ENCODE data around the gene PCDHGB3.
A peak's percentile ranks its signal among the peaks of the same experiment; 100 is the strongest.
"Not testable (repeated sequence)": the region's sequence is repeated elsewhere in the genome, so short reads cannot be mapped to it uniquely, and the experiment has no call there.

Gene PCDHGB3

DNA sequence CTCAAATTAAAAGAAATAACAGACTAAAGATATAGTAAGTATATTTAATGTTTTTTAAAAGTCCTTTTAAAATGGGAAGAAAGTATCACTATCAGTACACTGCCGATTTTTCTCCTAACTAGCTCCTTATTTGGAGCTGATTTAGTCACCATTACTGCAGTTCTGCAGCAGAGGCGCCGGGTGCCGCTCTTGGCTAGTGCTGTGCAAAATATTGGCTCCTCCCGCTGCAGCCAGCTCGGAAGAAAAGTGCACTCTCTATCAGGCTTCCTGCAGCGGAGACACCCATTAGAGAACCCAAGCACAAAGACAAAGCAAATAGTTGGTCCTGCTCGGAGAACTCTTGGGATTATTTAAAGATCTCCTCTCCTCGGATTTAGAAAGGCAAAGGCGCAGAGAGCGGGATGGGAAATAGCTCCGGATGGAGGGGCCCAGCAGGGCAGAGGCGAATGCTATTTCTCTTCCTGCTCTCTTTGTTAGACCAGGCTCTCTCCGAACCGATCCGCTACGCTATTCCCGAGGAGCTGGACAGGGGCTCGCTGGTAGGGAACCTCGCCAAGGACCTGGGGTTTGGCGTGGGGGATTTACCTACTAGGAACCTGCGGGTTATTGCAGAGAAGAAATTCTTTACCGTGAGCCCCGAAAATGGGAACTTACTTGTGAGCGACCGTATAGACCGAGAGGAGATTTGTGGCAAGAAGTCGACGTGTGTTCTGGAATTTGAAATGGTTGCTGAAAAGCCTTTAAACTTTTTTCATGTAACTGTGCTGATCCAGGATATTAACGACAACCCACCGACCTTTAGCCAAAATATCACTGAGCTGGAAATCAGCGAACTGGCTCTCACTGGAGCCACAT, at the start of gene PCDHGB3:
Gene PCDHGB3 (plus strand): TSS at position 249 of the 855 bp plus-strand sequence. CDS start 153 bp downstream, at position 402.
- in situ Hi-C loops (cut with MboI; ENCODE audit: low sequenced_read_pairs): no loop called here
- Histone ChIP-seq H3K9me3 (no peaks in the 10 kb centered on the region), H3K4me1 (no peaks in the 10 kb centered on the region), H3K4me3 (no peak within 1 kb of the TSS), H3K36me3 (replicated peaks) (no peaks in the 10 kb centered on the region), H3K27me3 (ENCODE audit: low read depth) (no peaks in the 10 kb centered on the region; the same call in 1 of the 2 replicates)
- DNase-seq (ENCODE audit: low spot score in 2 of 2): no peak

- DNase-seq (ENCODE audit: low spot score in 2 of 2): no peak
- in situ Hi-C loops (cut with MboI; ENCODE audit: low sequenced_read_pairs): no loop called here
- no peak overlapping the region for H3K4me3 ChIP-seq
- peaks cover 9% of the 10 kb centered on the region for H3K36me3 ChIP-seq (replicated peaks)
- peaks cover 14% of the 10 kb centered on the region for H3K9me3 ChIP-seq
- no peaks in the 10 kb centered on the region for H3K27me3 ChIP-seq (ENCODE audit: low read depth)
- no peaks in the 10 kb centered on the region; the same call in 1 of the 2 replicates for H3K4me1 ChIP-seq
Observed at GRCh38 chr5:141322261-141322660, 47.8 kb upstream of the PCDHGB3 start.

DNA sequence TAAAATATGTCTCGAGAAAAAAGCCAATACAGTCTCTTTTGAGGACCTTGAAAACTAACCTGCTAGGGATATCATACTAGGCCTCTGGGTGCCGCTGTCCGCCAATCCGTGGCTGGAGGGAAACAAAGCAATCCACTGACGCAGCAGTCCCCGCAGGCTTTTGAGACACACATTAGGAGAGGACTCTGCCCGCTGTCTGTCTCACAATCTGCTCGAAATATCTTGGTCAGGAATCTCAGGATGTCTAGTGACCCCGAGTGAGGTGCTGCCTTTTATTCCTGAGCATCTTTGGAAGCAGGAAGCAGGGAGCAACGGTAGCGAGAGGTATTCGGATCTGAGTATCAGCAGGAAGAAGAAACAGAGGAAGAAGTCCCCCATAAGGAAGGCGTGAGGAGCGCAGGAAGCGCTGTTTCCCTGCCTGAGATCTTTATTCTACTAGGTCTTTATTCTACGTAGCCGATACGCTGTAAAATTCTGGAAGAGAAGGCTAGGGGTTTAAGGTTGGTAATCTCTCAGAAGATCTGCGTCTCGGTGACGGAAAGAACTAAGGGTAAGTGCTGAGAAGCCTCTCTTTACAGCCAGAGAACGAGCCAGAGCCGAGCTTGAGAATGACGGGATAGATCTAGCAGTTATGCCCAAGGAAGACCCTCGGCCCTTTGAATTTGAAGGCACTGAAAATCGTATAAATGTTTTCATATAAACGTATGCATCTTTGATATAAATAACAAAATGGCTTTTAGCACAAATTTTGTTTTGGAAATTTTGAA, 43.8 kb upstream of the PCDHGB3 start:
- H3K4me1 ChIP-seq: no peaks in the 10 kb centered on the region; the same call in 1 of the 2 replicates
- no peak for DNase-seq (ENCODE audit: low spot score in 2 of 2)
- no peak overlapping the region for H3K4me3 ChIP-seq
- H3K9me3 ChIP-seq: no peaks in the 10 kb centered on the region
- in situ Hi-C loops (cut with MboI; ENCODE audit: low sequenced_read_pairs): no loop called here
- no peaks in the 10 kb centered on the region for H3K27me3 ChIP-seq (ENCODE audit: low read depth)
- no peaks in the 10 kb centered on the region for H3K36me3 ChIP-seq (replicated peaks)

DNA sequence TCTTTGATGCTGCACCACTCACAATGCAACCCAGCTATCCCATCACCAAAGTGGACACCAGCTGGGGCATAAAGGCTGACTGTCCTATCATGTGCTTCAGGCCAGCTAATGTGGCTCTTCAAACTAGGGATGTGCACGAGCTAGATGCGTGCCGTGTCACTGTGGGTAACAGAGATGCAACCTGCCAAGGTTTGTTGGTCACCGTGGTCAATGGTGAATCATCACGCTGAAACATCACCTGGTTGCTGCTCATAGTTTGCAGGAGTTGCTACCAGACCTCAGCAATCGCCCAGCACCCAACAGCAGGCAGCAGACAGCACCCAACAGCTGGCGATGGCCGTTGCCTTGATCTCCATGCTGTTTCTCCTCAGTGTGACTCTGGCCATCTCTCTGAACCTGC, 41.8 kb upstream of the PCDHGB3 start:
- no peak overlapping the region for H3K4me3 ChIP-seq
- in situ Hi-C loops (cut with MboI; ENCODE audit: low sequenced_read_pairs): no loop called here
- DNase-seq (ENCODE audit: low spot score in 2 of 2): no peak
- H3K9me3 ChIP-seq: no peaks in the 10 kb centered on the region
- no peaks in the 10 kb centered on the region for H3K27me3 ChIP-seq (ENCODE audit: low read depth)
- no peaks in the 10 kb centered on the region for H3K4me1 ChIP-seq
- no peaks in the 10 kb centered on the region for H3K36me3 ChIP-seq (replicated peaks)

- Histone ChIP-seq H3K27me3 (ENCODE audit: low read depth) (no peaks in the 10 kb centered on the region), H3K36me3 (replicated peaks) (no peaks in the 10 kb centered on the region), H3K9me3 (no peaks in the 10 kb centered on the region), H3K4me1 (no peaks in the 10 kb centered on the region), H3K4me3 (no peak within 1 kb of the TSS)
- peak; percentile 31 to 66 for DNase-seq (ENCODE audit: low spot score in 2 of 2)
- in situ Hi-C loops (cut with MboI; ENCODE audit: low sequenced_read_pairs): no loop called here
Observed at GRCh38 chr5:141330299-141331080, 39.6 kb upstream of the PCDHGB3 start, which contains the start of gene PCDHGA1. Gene PCDHGA1 (plus strand): TSS chr5:141330514.

DNA sequence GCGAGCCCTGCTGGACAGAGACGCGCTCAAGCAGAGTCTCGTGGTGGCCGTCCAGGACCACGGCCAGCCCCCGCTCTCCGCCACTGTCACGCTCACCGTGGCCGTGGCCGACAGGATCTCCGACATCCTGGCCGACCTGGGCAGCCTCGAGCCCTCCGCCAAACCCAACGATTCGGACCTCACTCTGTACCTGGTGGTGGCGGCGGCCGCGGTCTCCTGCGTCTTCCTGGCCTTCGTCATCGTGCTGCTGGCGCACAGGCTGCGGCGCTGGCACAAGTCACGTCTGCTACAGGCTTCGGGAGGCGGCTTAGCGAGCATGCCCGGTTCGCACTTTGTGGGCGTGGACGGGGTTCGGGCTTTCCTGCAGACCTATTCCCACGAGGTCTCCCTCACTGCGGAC, 37.5 kb upstream of the PCDHGB3 start:
- in situ Hi-C loops (cut with MboI; ENCODE audit: low sequenced_read_pairs); H3K36me3 ChIP-seq (replicated peaks); H3K4me1 ChIP-seq; H3K9me3 ChIP-seq; DNase-seq (ENCODE audit: low spot score in 2 of 2); H3K27me3 ChIP-seq (ENCODE audit: low read depth); H3K4me3 ChIP-seq: not testable (repeated sequence)

DNA sequence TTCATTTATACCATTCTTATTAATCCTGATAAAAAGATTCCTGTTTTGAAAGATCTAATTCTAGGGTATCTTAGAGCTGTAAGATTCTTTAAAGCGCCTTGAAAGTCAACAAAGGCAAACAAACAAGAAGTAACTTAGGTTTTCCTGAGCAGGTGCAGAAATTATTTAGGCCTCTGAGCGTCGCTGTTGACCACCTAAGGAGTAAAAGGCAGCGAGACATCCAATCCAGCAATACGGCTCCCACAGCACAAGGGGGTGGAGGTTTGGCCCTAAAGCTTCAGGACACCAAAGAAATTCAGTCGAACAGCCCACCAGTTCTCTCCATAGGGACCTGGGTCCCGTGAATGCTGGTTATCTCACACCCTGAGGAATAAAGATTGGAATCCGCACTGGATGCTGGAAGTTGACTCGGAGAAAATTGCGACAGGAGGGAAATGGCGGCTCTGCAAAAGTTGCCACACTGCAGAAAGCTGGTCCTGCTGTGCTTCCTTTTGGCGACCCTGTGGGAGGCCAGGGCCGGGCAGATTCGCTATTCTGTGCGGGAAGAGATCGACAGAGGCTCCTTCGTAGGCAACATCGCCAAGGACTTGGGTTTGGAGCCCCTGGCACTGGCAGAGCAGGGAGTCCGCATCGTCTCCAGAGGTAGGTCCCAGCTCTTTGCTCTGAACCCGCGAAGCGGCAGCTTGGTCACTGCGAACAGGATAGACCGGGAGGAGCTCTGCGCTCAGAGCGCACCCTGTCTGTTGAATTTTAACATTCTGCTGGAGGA, 31.3 kb upstream of the PCDHGB3 start, which contains the start of gene PCDHGA2:
Gene PCDHGA2 (plus strand): TSS at position 223 of the 769 bp plus-strand sequence.
- no peaks in the 10 kb centered on the region for H3K9me3 ChIP-seq
- H3K4me1 ChIP-seq: no peaks in the 10 kb centered on the region
- no peaks in the 10 kb centered on the region for H3K27me3 ChIP-seq (ENCODE audit: low read depth)
- peak in 1 of 2 experiments; percentile 52 for DNase-seq (ENCODE audit: low spot score in 2 of 2)
- H3K4me3 ChIP-seq: no peak within 1 kb of the TSS
- in situ Hi-C loops (cut with MboI; ENCODE audit: low sequenced_read_pairs): no loop called here
- no peaks in the 10 kb centered on the region for H3K36me3 ChIP-seq (replicated peaks)

DNA sequence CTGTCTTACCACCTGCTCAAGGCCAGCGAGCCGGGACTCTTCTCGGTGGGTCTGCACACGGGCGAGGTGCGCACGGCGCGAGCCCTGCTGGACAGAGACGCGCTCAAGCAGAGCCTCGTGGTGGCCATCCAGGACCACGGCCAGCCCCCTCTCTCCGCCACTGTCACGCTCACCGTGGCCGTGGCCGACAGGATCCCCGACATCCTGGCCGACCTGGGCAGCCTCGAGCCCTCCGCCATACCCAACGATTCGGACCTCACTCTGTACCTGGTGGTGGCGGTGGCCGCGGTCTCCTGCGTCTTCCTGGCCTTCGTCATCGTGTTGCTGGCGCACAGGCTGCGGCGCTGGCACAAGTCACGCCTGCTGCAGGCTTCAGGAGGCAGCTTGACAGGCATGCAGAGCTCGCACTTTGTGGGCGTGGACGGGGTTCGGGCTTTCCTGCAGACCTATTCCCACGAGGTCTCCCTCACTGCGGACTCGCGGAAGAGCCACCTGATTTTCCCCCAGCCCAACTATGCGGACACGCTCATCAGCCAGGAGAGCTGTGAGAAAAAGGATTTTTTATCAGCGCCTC, 29.2 kb upstream of the PCDHGB3 start:
- H3K4me1 ChIP-seq; in situ Hi-C loops (cut with MboI; ENCODE audit: low sequenced_read_pairs); H3K36me3 ChIP-seq (replicated peaks); H3K27me3 ChIP-seq (ENCODE audit: low read depth); H3K9me3 ChIP-seq; DNase-seq (ENCODE audit: low spot score in 2 of 2); H3K4me3 ChIP-seq: not testable (repeated sequence)

DNA sequence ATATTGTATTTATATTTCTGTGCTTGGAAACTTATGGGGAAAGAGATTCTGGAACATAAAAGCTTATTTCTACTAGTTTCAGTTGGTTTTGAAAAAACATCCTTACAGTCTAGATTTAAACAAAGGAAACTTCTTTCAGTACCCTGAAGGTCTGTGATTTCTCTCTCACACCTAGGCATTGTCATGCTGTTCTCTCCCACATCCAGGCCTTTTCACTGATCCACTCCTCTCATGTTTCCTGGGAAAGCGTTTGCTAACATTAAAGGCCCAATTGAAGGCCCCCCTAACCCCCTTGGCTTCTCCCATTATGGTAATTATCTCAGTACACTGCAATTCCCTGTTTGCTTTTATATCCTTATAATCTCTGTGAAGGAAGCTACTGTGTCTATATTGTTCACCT, 27.3 kb upstream of the PCDHGB3 start:
- in situ Hi-C loops (cut with MboI; ENCODE audit: low sequenced_read_pairs): no loop called here
- H3K9me3 ChIP-seq: no peaks in the 10 kb centered on the region
- H3K36me3 ChIP-seq (replicated peaks): no peaks in the 10 kb centered on the region
- DNase-seq (ENCODE audit: low spot score in 2 of 2): no peak
- H3K4me1 ChIP-seq: no peaks in the 10 kb centered on the region
- no peaks in the 10 kb centered on the region for H3K27me3 ChIP-seq (ENCODE audit: low read depth)
- H3K4me3 ChIP-seq: no peak overlapping the region

DNA sequence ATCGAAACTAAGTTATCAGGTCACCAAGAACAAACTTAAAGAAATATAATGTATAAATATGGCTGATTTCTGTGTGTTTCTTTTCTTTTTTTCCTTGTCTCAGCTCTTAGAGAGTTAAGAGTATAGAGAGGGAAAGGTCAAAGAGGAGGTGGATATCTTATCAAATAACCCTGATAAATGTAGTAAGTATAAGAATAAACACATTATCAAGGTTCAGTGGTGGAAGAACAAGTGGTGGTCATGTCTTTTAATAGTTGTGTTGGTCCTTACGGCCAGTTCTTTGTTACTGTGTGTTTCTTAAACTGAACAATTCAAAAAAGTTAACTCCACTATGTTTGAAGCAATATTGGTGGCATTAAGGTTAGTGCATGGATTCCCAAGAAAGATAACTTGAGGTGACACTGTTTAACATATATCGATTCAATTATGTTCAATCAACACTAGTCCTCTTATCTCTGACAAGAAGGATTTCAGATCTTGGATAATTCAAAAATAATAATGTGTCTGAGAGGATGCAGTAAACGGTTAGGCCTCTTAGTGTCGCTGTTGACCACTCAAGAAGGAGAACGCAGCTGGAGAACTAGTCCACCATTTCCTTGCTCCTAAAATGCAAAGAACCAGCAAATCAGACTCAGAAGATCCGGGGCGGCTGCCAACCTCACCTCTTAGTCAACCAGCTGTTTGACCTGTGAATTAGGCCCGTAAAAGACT, 26.6 kb upstream of the PCDHGB3 start, which contains the start of gene PCDHGA3:
Gene PCDHGA3 (plus strand): TSS at position 588 of the 711 bp plus-strand sequence. CDS start 205 bp downstream, outside the sequence.
- Histone ChIP-seq H3K27me3 (ENCODE audit: low read depth) (no peaks in the 10 kb centered on the region), H3K4me3 (no peak within 1 kb of the TSS), H3K9me3 (no peaks in the 10 kb centered on the region), H3K36me3 (replicated peaks) (no peaks in the 10 kb centered on the region), H3K4me1 (no peaks in the 10 kb centered on the region)
- DNase-seq (ENCODE audit: low spot score in 2 of 2): no peak
- in situ Hi-C loops (cut with MboI; ENCODE audit: low sequenced_read_pairs): no loop called here

GRCh38 chr5:141343953-141344463, 26.0 kb upstream of the PCDHGB3 start:
- no peak for DNase-seq (ENCODE audit: low spot score in 2 of 2)
- Histone ChIP-seq H3K27me3 (ENCODE audit: low read depth) (no peaks in the 10 kb centered on the region), H3K36me3 (replicated peaks) (no peaks in the 10 kb centered on the region), H3K9me3 (no peaks in the 10 kb centered on the region), H3K4me3 (no peak overlapping the region), H3K4me1 (no peaks in the 10 kb centered on the region)
- in situ Hi-C loops (cut with MboI; ENCODE audit: low sequenced_read_pairs): no loop called here

DNA sequence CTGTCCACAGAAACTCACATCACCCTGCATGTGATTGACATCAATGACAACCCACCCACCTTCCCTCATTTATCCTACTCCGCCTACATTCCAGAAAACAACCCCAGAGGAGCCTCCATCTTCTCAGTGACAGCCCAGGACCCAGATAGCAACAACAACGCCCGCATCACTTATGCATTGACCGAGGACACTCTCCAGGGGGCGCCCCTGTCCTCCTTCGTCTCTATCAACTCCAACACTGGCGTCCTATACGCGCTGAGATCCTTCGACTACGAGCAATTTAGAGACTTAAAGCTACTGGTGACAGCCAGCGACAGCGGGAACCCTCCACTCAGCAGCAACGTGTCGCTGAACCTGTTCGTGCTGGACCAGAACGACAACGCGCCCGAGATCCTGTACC, 24.7 kb upstream of the PCDHGB3 start:
- in situ Hi-C loops (cut with MboI; ENCODE audit: low sequenced_read_pairs): no loop called here
- no peaks in the 10 kb centered on the region for H3K9me3 ChIP-seq
- H3K36me3 ChIP-seq (replicated peaks): no peaks in the 10 kb centered on the region
- no peaks in the 10 kb centered on the region for H3K4me1 ChIP-seq
- no peak overlapping the region for H3K4me3 ChIP-seq
- H3K27me3 ChIP-seq (ENCODE audit: low read depth): no peaks in the 10 kb centered on the region
- no peak for DNase-seq (ENCODE audit: low spot score in 2 of 2)

Data from HAP-1 (cell line).